ENCODE data around the gene PRPF38A. TPM values are rescaled to one million over a fixed set of nuclear protein-coding genes. Genes with fewer than 3 reads are reported as not detected.

The PRPF38A gene
- total and polyA plus RNA-seq, 8 donors: 7.6 to 21.7 (median 13.5) TPM

DNA sequence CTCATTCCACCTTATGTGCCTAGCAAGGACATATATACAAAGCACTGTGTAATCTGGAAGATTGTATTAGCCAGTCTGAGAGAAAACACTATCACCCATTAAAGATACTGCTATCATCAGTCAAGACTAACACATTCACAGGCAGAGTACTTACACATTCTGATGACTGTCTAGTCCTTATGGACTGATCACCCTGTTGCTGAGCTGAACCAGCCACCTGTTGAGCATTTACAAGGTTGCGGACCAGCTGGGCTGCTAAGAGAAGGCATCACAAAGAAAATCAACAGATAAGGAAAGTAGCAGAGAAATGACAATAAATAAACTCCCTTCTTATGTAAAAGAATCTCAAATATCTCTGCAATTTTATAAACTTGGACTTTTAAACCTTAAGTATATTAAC is 30.8 kb downstream of the PRPF38A start:
- WGBS, 5 donors: 97 to 100% (median 100%) methylated on average over 1 of the region's 1 CpG
- H3K4me1 ChIP-seq: no peaks in the 10 kb centered on the region
- TF ChIP-seq EP300 (IDR thresholded peaks at IDR 0.05) (no peak), POLR2AphosphoS5 (IDR thresholded peaks at IDR 0.05) (no peak), CTCF (IDR thresholded peaks at IDR 0.05) (no peak), POLR2A (IDR thresholded peaks at IDR 0.05) (no peak)
- intact Hi-C loops (cut with DNase I; ENCODE audit: low total_unique reads): no loop called here
- no peak overlapping the region for H3K27ac ChIP-seq
- no peaks in the 10 kb centered on the region for H3K9me3 ChIP-seq
- no peaks in the 10 kb centered on the region for H3K27me3 ChIP-seq
- DNase-seq: no peak
- peaks cover 39 to 100% (median 90%) of the 10 kb centered on the region in 4 donors for H3K36me3 ChIP-seq
- H3K4me3 ChIP-seq: no peak overlapping the region

- intact Hi-C loops (cut with DNase I; ENCODE audit: low total_unique reads): no loop called here
- H3K4me1 ChIP-seq: no peaks in the 10 kb centered on the region
- H3K9me3 ChIP-seq: no peaks in the 10 kb centered on the region
- H3K4me3 ChIP-seq: no peak overlapping the region
- H3K36me3 ChIP-seq: peaks cover 37 to 100% (median 88%) of the 10 kb centered on the region in 4 donors
- 88 to 100% (median 97%) methylated on average over 1 of the region's 1 CpG for WGBS, 5 donors
- no peak overlapping the region for H3K27ac ChIP-seq
- no peak for TF ChIP-seq CTCF (IDR thresholded peaks at IDR 0.05)
- no peak for TF ChIP-seq POLR2AphosphoS5 (IDR thresholded peaks at IDR 0.05)
- H3K27me3 ChIP-seq: no peaks in the 10 kb centered on the region
- no peak for DNase-seq
These were observed 31.2 kb downstream of the PRPF38A start for GRCh38 chr1:52435650-52436049.

DNA sequence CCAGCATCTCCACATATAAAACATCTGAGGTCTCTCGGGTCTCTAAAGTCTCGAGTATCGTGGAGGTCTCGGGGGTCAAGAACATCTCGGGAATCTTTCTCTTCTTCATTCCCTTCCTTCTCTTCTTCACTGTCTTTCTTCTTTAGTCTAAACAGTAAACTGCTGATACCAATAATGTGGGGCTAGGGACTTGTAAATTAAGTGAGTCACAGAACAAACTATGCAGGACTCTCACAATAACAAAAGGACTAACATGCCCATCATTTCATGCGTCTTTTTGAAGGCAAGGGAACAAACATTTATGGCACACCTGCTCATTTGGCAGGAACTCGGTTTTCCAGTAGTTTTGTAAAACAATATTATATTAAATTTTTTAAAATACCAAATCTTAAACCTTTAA is 32.4 kb downstream of the PRPF38A start:
- intact Hi-C loops (cut with DNase I; ENCODE audit: low total_unique reads): no loop called here
- H3K4me1 ChIP-seq: no peaks in the 10 kb centered on the region
- DNase-seq: no peak
- H3K27me3 ChIP-seq: no peaks in the 10 kb centered on the region
- no peak overlapping the region for H3K4me3 ChIP-seq
- 85 to 94% (median 91%) methylated on average over 7 of the region's 7 CpGs for WGBS, 5 donors
- no peaks in the 10 kb centered on the region for H3K9me3 ChIP-seq
- no peak overlapping the region for H3K27ac ChIP-seq
- TF ChIP-seq EP300 (IDR thresholded peaks at IDR 0.05): no peak
- TF ChIP-seq CTCF (IDR thresholded peaks at IDR 0.05): no peak
- no peak for TF ChIP-seq POLR2A (IDR thresholded peaks at IDR 0.05)
- TF ChIP-seq POLR2AphosphoS5 (IDR thresholded peaks at IDR 0.05): no peak
- H3K36me3 ChIP-seq: peaks cover 32 to 100% (median 88%) of the 10 kb centered on the region in 4 donors

GRCh38 chr1:52439976-52440375 is 35.6 kb downstream of the PRPF38A start:
- no peak for DNase-seq
- Histone ChIP-seq H3K4me1 (no peaks in the 10 kb centered on the region), H3K9me3 (no peaks in the 10 kb centered on the region), H3K4me3 (no peak overlapping the region), H3K27ac (no peak overlapping the region), H3K27me3 (no peaks in the 10 kb centered on the region), H3K36me3 (peaks cover 13 to 98% (median 88%) of the 10 kb centered on the region in 4 donors)
- TF ChIP-seq EP300 (IDR thresholded peaks at IDR 0.05): no peak
- TF ChIP-seq POLR2A (IDR thresholded peaks at IDR 0.05): no peak
- no peak for TF ChIP-seq CTCF (IDR thresholded peaks at IDR 0.05)
- no peak for TF ChIP-seq POLR2AphosphoS5 (IDR thresholded peaks at IDR 0.05)
- intact Hi-C loops (cut with DNase I; ENCODE audit: low total_unique reads): no loop called here
- 92 to 96% (median 94%) methylated on average over 4 of the region's 4 CpGs for WGBS, 5 donors

All from stomach (tissue), 9 donors.